Tibial nerve (tissue), 4 donors: ENCODE measurements around the gene CACHD1.

Source experiments
- CTCF ChIP-seq, 5 experiments: fragments of 200-600 bp in 3 of 5; fragments of 450-650 bp in 2 of 5; sonication (generic) in 3 of 5; IDR thresholded peaks; one replicate each; pipeline ENCODE4 v1.5.1; 2016 to 2019; ENCODE audit warnings: antibody characterized with exemption in 5 of 5, mild to moderate bottlenecking in 3 of 5, moderate library complexity in 2 of 5
- EP300 ChIP-seq, 2 donors: sonication (generic); formaldehyde crosslinking; IDR thresholded peaks; one replicate each; pipeline ENCODE4 v1.6.1; 2017; ENCODE audit warnings: antibody characterized with exemption in 2 of 2, mild to moderate bottlenecking in 1 of 2
- POLR2A ChIP-seq, 2 donors: fragments of 450-650 bp; IDR thresholded peaks; one replicate each; pipeline ENCODE4 v1.6.1; 2017; ENCODE audit warnings: antibody characterized with exemption in 2 of 2, mild to moderate bottlenecking in 2 of 2, moderate library complexity in 2 of 2

- TF ChIP-seq CTCF (IDR thresholded peaks at IDR 0.05) (no peak), POLR2A (IDR thresholded peaks at IDR 0.05) (no peak), EP300 (IDR thresholded peaks at IDR 0.05) (no peak)
Measured at GRCh38 chr1:64645735-64646134, 175.8 kb downstream of the CACHD1 start.
